ENCODE data around the gene VTCN1.

GRCh38 chr1:117176579-117176978 is 34.1 kb downstream of the VTCN1 start:
- TF ChIP-seq CTCF (IDR thresholded peaks at IDR 0.05; ENCODE audit: poor library complexity) = no peak
- TF ChIP-seq EZH2phosphoT487 (IDR thresholded peaks at IDR 0.05; ENCODE audit: low read depth, severe bottlenecking, unreplicated experiment) = no peak

Data from hepatocyte (in vitro differentiated cells).